Psoas muscle (tissue), 8 donors: Measurements from ENCODE around the gene EYA4. TPM values are rescaled to one million over a fixed set of nuclear protein-coding genes. Genes with fewer than 3 reads are reported as not detected.
"Not testable (repeated sequence)": the region's sequence is repeated elsewhere in the genome, so short reads cannot be mapped to it uniquely, and the experiment has no call there.

Experiments used
- ATAC-seq, 4 donors: fragments of 200-7000 bp; cut with Tn5 transposase; one replicate each; pipeline ENCODE4 v1.9.1; 2020; ENCODE audit warnings: moderate library complexity in 3 of 4, mild to moderate bottlenecking in 2 of 4
- DNase-seq, 2 donors: peaks; one replicate each; pipeline ENCODE4 v3.0.0-alpha.2; 2020
- H3K27ac ChIP-seq: fragments of 200-600 bp; one replicate; pipeline ENCODE4 v1.8.0; 2022
- H3K27me3 ChIP-seq, 3 donors: fragments of 200-600 bp in 1 of 3; one replicate each; pipeline versions ENCODE4 v1.6.1 to v1.8.0; 2013 to 2022; ENCODE audit warnings: low read length in 2 of 3, mild to moderate bottlenecking in 2 of 3, moderate library complexity in 1 of 3; ENCODE audit not compliant: insufficient read depth in 3 of 3
- H3K36me3 ChIP-seq, 2 donors: fragments of 200-600 bp in 1 of 2; one replicate each; pipeline versions ENCODE4 v1.6.1 to v1.8.0; 2013 to 2022; ENCODE audit warnings: low read depth in 1 of 2, mild to moderate bottlenecking in 1 of 2, moderate library complexity in 1 of 2; ENCODE audit not compliant: insufficient read depth in 1 of 2
- H3K4me1 ChIP-seq: fragments of 200-600 bp; one replicate; pipeline ENCODE4 v1.8.0; 2022
- H3K4me3 ChIP-seq: fragments of 200-600 bp; one replicate; pipeline ENCODE4 v1.8.0; 2022; ENCODE audit warnings: mild to moderate bottlenecking
- H3K9me3 ChIP-seq: fragments of 200-600 bp; one replicate; pipeline ENCODE4 v1.8.0; 2022
- CTCF ChIP-seq: fragments of 200-600 bp; IDR thresholded peaks from one replicate; pipeline ENCODE4 v1.8.0; 2022; ENCODE audit warnings: antibody characterized with exemption
- WGBS, 3 donors: extraction: QIAGEN DNeasy Blood & Tissue Kit; methylation state at CpG; one replicate each; pipeline versions ENCODE4 v1.1.6 to v1.1.7; 2013; 5-methylcytosine and 5-hydroxymethylcytosine counted together
- intact Hi-C, 2 donors: fragments of 100-400 bp; cut with DNase I; formaldehyde crosslinking; loops; one replicate each; pipeline versions ENCODE4 v1.11.0 to v1.14.2; 2022
- polyA plus RNA-seq, 3 donors: library from polyadenylated mRNA; stranded (reverse); fragments of 200-250 nt; gene quantifications; one replicate each; pipeline ENCODE4 v1.2.3, GENCODE V29; 2013
- total RNA-seq, 4 donors: library from RNA; stranded (reverse); fragmentation: NEBNext Ultra II Directional in 2 of 4; extraction: Animal tissue kit (Norgen Biotek cat#: 25700) in 2 of 4; gene quantifications; one replicate each; pipeline versions ENCODE4 v1.2.1 to v1.2.4, GENCODE V29; 2021 to 2023
- donor health status: healthy with polysubstance abuse.
- donor health status: DM: no; HTN: no; CAD: no; lungs with moderate emphysema.
- donor health status: Bipolar disorder and iron deficiency.
- donor health status: healthy.
- donor health status: DM: yes; HTN: yes; CAD: no.
- donor health status: DM: no; HTN: no; CAD: no.
- donor health status: DM: no; HTN: no; CAD: no.
- donor health status: DM: yes; HTN: yes; CAD: no.

Gene EYA4
- total and polyA plus RNA-seq, 7 donors, result 5.6 to 48.3 (median 32.8) TPM

- ATAC-seq, result peak; percentile 38 to 71 (median 62)
- H3K36me3 ChIP-seq, result no peaks in the 10 kb centered on the region
- no peak for TF ChIP-seq CTCF
- no peaks in the 10 kb centered on the region for H3K27me3 ChIP-seq
- intact Hi-C loops, result loop anchor here in 1 of 2 donors (5.0 to 10.0 kb wide), 3 partner anchors 365 to 728 kb away; no protein-coding TSS in a partner anchor
- DNase-seq, result no peak
- peak overlapping the region; percentile 17 for H3K4me3 ChIP-seq
- H3K27ac ChIP-seq, result peak overlapping the region; percentile 82
- H3K4me1 ChIP-seq, result peaks cover 42% of the 10 kb centered on the region
- WGBS, 3 donors, result 20 to 30% (median 23%) methylated on average over 2 of the region's 2 CpGs
- H3K9me3 ChIP-seq, result no peaks in the 10 kb centered on the region
Measured at GRCh38 chr6:133550026-133550425, 308.9 kb downstream of the EYA4 start.

- TF ChIP-seq CTCF, result no peak
- 76 to 83% (median 81%) methylated on average over 3 of the region's 3 CpGs for WGBS, 3 donors
- Histone ChIP-seq H3K4me3 (no peak overlapping the region), H3K9me3 (no peaks in the 10 kb centered on the region), H3K27me3 (no peaks in the 10 kb centered on the region), H3K36me3 (no peaks in the 10 kb centered on the region), H3K27ac (peak overlapping the region; percentile 82), H3K4me1 (peaks cover 42% of the 10 kb centered on the region)
- ATAC-seq (peak; percentile 2 to 16 (median 4)), DNase-seq (no peak)
- intact Hi-C loops, result loop anchor here in 1 of 2 donors (5.0 to 10.0 kb wide), 3 partner anchors 367 to 729 kb away; no protein-coding TSS in a partner anchor
Measured at GRCh38 chr6:133551436-133551835, 310.3 kb downstream of the EYA4 start.

- H3K27me3 ChIP-seq, result no peaks in the 10 kb centered on the region
- no peaks in the 10 kb centered on the region for H3K9me3 ChIP-seq
- DNase-seq, result peak; percentile 55 to 84
- no peaks in the 10 kb centered on the region for H3K36me3 ChIP-seq
- intact Hi-C loops, result loop anchor here (2.0 to 10.0 kb wide), 5 partner anchors 367 to 730 kb away; no protein-coding TSS in a partner anchor
- TF ChIP-seq CTCF, result no peak
- WGBS, 3 donors, result 24 to 29% (median 26%) methylated on average over 6 of the region's 6 CpGs
- H3K4me1 ChIP-seq, result peaks cover 42% of the 10 kb centered on the region
- H3K4me3 ChIP-seq, result no peak overlapping the region
- peak; percentile 85 to 94 (median 89) for ATAC-seq
- peak overlapping the region; percentile 82 for H3K27ac ChIP-seq
Measured at GRCh38 chr6:133551847-133552341, 310.7 kb downstream of the EYA4 start.

- WGBS, 3 donors, result 9 to 11% (median 10%) methylated on average over 4 of the region's 4 CpGs
- intact Hi-C loops, result loop anchor here (2.0 to 10.0 kb wide), 5 partner anchors 369 to 731 kb away; no protein-coding TSS in a partner anchor
- H3K27me3 ChIP-seq, result no peaks in the 10 kb centered on the region
- H3K9me3 ChIP-seq, result no peaks in the 10 kb centered on the region
- ATAC-seq (peak in 1 of 4 donors; percentile 55), DNase-seq (no peak)
- TF ChIP-seq CTCF, result peak; percentile 73
- H3K36me3 ChIP-seq, result no peaks in the 10 kb centered on the region
- peak overlapping the region; percentile 82 for H3K27ac ChIP-seq
- H3K4me1 ChIP-seq, result peaks cover 28% of the 10 kb centered on the region
- H3K4me3 ChIP-seq, result no peak overlapping the region
Measured at GRCh38 chr6:133553652-133554051, 312.5 kb downstream of the EYA4 start.

GRCh38 chr6:133554121-133554520, 313.0 kb downstream of the EYA4 start:
- not testable (repeated sequence) for ATAC-seq, H3K4me3 ChIP-seq, H3K27ac ChIP-seq, DNase-seq, H3K27me3 ChIP-seq, H3K9me3 ChIP-seq, H3K36me3 ChIP-seq
- peaks cover 23% of the 10 kb centered on the region for H3K4me1 ChIP-seq
- intact Hi-C loops, result loop anchor here in 1 of 2 donors (5.0 to 10.0 kb wide), 3 partner anchors 369 to 732 kb away; no protein-coding TSS in a partner anchor
- 69 to 100% (median 83%) methylated on average over 1 of the region's 1 CpG for WGBS, 3 donors
